CD4-positive, alpha-beta T cell treated with Interleukin-6 at 100 ng/mL for 8 hours (primary cell): Measurements from ENCODE around the gene UGT2B15.
"Not testable (repeated sequence)": the region's sequence is repeated elsewhere in the genome, so short reads cannot be mapped to it uniquely, and the experiment has no call there.

Experiments used
- DNase-seq: peaks from one replicate; pipeline ENCODE4 v3.0.0-alpha.2; 2020; ENCODE audit warnings: mixed read lengths, low spot score

UGT2B15 gene

GRCh38 chr4:68670479-68670939, at the start of gene UGT2B15:
Gene UGT2B15, minus strand, starts transcription at chr4:68670652. Its CDS starts 34 bp downstream, at chr4:68670618.
- not testable (repeated sequence) for DNase-seq

DNA sequence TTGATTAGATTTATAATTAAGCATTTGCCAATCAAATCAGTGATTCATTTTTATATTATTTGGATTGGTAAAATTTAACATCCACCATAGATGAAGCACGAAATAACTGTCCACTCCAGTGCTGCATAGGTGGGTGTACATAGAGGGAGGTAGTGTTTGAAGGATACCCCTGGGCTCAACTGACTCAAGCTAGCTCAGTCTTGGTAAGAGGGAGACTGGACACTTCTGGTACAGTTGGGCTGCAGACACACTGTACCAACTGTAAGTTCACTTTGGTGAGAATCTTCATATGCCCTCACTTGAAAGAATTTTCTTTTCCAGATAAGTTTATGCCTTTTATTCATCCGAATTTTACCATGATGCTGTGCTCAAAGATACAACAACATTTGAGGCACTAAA, 48.6 kb upstream of the UGT2B15 start:
- no peak for DNase-seq

DNA sequence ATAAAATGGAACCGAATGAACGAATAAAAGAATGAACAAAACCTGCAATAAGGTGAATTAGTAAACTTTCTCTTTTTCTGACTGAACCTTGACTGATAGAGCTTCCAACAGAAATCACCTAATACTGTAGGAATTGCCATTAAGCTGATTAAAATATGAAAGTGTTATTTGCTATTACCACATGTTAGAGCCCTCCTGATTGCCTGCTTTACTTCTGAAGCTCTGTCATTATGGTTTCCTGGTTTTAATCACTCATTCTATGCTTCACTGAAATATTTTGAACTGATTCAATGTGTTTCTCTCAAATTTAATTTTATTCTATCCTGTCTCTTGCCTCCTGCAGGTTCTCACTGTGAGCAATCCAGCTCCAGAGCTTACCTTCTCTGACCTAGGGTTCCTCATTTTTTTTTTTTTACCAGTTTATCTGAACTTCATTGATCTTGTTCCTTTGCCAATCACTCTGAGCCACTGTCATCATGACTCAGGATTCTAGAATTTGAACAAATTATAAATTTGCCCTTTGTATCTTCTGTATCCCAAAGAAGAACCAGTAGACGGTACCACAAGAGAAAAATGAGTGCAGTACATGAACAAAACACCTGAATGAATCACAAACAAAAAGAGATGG, 48.1 kb upstream of the UGT2B15 start:
- DNase-seq, result no peak

DNA sequence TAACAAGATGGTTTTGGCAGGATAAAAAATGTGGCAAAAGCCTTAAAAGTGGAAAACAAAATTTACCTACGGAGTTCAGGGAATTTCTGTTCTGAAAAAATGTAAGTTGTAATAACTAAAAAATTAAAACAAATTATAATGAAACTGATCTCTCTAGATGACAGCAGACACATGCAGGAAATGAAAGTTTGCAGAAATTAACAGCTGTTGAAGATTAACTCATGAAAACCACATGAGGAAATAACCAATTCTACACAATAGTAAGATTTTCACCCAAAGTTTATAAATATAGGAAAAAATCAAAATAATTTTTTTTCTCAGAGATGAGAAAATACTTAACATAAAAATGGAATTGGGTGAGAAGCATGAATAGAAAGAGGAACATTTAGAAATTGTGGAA, 47.5 kb upstream of the UGT2B15 start:
- no peak for DNase-seq

- no peak for DNase-seq
These were observed 43.9 kb upstream of the UGT2B15 start for GRCh38 chr4:68714400-68714799.

GRCh38 chr4:68712207-68712606, 41.8 kb upstream of the UGT2B15 start:
- no peak for DNase-seq

- no peak for DNase-seq
These were observed 38.1 kb upstream of the UGT2B15 start for GRCh38 chr4:68708566-68708965.

GRCh38 chr4:68703168-68703567, 32.7 kb upstream of the UGT2B15 start:
- not testable (repeated sequence) for DNase-seq

DNA sequence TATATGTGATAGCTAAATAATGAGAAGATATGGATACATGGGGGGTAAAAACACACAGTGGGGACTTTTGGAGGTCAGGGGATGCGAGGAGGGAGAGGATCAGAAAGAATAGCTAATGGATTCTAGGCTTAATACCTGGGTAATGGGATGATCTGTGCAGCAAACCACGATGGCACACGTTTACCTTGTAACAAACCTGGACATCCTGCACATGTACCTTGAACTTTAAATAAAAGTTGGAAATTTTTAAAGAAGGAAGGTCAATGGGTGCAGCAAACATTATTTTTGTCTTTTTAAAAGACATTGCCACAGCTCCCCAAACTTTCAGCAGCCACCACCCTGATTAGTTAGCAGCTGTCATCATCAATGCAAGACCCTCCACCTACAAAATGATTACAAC, 29.7 kb upstream of the UGT2B15 start:
- DNase-seq, result no peak

- no peak for DNase-seq
These were observed 23.0 kb upstream of the UGT2B15 start for GRCh38 chr4:68693325-68694075.

- DNase-seq, result no peak
These were observed 20.7 kb upstream of the UGT2B15 start for GRCh38 chr4:68691186-68691585.

DNA sequence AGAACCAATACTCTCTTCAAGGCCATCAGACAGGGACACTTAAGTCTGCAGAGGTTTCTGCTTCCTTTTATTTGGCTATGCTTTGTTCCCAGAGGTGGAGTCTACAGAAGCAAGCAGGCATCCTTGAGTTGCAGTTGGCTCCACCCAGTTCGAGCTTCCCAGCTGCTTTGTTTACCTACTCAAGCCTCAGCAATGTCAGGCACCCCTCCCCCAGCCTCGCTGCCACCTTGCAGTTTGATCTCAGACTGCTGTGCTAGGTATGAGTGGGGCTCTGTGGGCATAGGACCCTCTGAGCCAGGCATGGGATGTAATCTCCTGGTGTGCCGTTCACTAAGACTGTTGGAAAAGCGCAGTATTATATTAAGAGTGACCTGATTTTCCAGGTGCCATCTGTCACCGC, 12.6 kb upstream of the UGT2B15 start:
- DNase-seq, result no peak

DNA sequence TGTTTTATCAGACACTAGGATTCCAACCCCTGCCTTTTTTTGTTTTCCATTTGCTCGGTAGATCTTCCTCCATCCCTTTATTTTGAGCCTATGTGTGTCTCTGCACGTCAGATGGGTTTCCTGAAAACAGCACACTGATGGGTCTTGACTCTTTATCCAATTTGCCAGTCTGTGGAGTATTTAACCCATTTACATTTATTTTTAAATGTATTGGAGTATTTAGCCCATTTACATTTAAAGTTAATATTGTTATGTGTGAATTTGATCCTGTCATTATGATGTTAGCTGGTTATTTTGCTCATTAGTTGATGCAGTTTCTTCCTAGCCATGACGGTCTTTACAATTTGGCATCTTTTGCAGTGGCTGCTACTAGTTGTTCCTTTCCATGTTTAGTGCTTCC, 10.8 kb upstream of the UGT2B15 start:
- not testable (repeated sequence) for DNase-seq

DNA sequence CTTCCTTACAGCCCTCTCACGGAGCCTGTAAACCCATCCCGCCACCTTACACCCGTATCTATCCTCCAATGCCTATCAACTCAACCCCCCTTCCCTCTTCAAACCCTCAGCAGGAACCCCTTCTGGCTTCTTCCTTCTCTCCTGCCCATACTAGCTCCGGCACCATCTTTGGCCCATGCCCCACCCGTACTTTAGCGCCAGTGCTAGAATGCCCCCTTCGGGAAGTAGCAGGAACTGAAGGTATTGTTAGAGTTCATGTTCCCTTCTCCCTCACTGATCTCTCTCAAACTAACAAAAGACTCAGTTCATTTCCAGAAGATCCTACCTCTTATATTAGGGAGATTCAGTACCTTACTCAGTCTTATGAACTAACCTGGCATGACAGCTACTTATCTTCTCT, 2.7 kb upstream of the UGT2B15 start:
- no peak for DNase-seq

DNA sequence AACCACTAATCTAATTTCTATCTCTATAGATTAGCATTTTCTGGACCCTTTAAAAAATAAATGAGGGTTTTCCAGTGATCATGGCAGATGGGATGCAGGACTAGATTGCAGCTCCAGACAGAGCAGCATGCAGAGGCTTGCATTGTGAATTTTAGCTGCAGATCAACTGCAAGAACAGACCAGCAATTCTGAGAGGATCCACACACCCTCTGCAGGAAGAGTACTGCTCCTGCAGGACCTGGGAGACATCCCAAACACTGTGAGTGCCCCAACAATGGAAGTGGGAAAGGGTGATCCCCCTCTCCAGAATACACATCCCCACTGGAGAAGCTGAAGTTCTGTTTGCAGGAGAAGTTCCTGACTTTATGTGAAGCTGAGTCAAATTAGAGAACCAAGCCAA, 765 bp upstream of the UGT2B15 start:
- not testable (repeated sequence) for DNase-seq

DNA sequence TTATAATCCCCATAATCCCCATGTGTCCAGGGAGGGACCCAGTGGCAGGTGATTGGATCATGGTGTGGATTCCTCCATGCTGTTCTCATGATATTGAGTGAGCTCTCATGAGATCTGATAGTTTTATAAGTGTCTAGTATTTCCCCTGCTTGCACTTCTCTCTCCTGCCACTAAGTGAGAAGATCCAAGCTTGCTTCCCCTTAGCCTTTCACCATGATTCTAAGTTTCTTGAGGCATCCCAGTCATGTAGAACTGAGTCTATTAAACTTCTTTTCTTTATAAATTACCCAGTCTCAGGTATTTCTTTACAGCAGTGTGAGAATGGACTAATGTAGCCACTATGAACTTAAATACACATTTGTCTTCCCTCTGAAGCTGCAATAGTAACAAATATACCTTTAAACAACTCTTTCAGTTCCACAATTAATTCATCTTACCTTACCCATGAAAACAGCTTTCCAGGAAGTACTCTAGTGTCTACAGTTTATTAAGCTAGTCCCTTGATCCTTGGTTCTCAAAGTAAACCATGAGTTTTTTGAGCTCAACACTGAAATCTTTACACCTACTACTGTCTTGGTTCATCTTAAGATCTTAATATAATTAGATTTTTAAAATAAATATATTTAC, 1.8 kb downstream of the UGT2B15 start:
- DNase-seq, result not testable (repeated sequence)

DNA sequence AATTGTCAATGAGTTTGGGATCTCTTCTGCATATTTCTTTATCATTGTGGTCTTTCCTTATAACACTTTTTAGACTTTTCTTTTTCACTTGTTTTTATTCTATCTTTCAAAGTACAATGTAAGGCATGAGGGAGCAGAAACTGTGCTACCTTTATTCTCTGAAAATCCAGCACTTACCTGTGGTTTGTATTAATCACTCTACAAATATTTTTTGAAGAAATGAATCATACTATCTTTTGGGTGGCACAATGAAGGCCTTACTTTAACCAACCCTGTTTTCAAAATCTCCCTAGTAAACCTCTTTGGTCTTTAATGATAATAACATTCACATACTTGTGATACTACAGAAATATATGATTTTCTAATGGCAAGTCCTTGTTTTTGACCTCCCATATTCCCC, 2.9 kb downstream of the UGT2B15 start:
- DNase-seq, result not testable (repeated sequence)

GRCh38 chr4:68664721-68665120, 5.7 kb downstream of the UGT2B15 start:
- not testable (repeated sequence) for DNase-seq

GRCh38 chr4:68662836-68663574, 7.4 kb downstream of the UGT2B15 start:
- not testable (repeated sequence) for DNase-seq

DNA sequence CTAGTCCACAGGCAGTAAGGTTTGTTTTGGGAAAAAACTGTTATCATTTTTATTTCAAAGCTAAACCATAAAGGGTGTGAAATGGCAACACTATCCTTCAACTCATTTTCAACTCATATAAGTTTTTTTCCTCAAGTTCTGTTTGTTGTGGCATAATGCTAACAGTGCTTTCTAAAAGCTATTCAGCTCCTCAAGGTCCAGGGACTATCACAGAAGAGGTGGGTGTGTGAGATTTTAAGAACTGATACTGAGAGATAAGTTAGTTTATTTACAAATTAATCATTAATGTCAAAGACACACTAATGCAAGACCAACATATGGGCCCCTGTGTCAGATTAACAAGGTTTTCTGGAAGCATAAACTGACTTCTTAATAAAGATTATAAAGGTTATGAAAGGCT, 11.8 kb downstream of the UGT2B15 start:
- DNase-seq, result no peak

GRCh38 chr4:68657022-68657594, 13.3 kb downstream of the UGT2B15 start:
- not testable (repeated sequence) for DNase-seq

DNA sequence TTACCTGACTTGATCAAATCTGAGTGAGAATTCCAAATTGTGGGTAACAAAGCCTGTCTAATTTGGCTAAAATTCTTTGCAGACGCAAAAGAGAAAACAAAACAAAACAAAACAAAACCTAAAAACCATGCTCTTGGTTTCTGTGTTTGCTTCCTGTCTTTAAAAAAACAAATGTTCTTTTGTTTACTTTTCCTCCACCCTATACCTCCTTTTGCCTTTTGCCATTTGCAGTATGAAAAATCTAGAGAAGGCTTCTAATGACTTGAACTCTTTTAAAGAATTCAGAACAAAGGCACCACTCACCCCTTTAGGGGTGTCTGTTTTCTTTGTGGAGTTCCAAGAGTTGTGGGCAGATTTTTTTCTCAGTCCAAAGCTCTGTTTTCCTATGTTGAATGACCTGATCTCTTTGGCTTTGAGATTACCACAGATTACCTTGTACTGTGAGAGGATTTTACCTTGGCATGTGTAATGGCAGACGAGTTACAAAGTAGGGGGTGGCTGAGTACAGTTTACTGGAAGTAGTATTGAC, 13.9 kb downstream of the UGT2B15 start:
- DNase-seq, result not testable (repeated sequence)
